Lower leg skin (tissue), 4 donors: ENCODE data around the gene MZB1. TPM values are rescaled to one million over a fixed set of nuclear protein-coding genes. Genes with fewer than 3 reads are reported as not detected.
A peak's percentile ranks its signal among the peaks of the same experiment; 100 is the strongest.

Source experiments
- DNase-seq, 2 donors: peaks; one replicate each; pipeline ENCODE4 v3.0.0-alpha.2; 2019; ENCODE audit warnings: low spot score in 2 of 2
- H3K4me3 ChIP-seq: fragments of 200-600 bp; sonication (generic); 2 replicates; pipeline ENCODE4 v1.5.1; 2017; ENCODE audit warnings: mild to moderate bottlenecking, low read depth; ENCODE audit not compliant: poor library complexity, severe bottlenecking
- POLR2A ChIP-seq, 2 donors: fragments of 450-650 bp; IDR thresholded peaks; one replicate each; pipeline ENCODE4 v1.6.1; 2016 to 2017; ENCODE audit warnings: antibody characterized with exemption in 2 of 2, mild to moderate bottlenecking in 1 of 2, moderate library complexity in 1 of 2
- WGBS, 2 donors: methylation state at CpG; one replicate each; pipeline ENCODE4 v1.1.5; 2018; 5-methylcytosine and 5-hydroxymethylcytosine counted together
- intact Hi-C: fragments of 100-400 bp; cut with DNase I; formaldehyde crosslinking; loops from one replicate; pipeline ENCODE4 v1.15.0; 2023; ENCODE audit warnings: low total_unique reads
- total RNA-seq, 4 donors: library from RNA; depleted of rRNA; stranded (reverse); fragments of >200 nt; gene quantifications; one replicate each; pipeline ENCODE4 v1.1.0, GENCODE V29; 2016
- TF ChIP-seq, protein P1 (sequence below), 3 donors: fragments of 450-650 bp; IDR thresholded peaks; one replicate each; pipeline ENCODE4 v1.5.1; 2016; ENCODE audit warnings: antibody characterized with exemption in 3 of 3, mild to moderate bottlenecking in 3 of 3, moderate library complexity in 2 of 3

Gene MZB1, protein sequence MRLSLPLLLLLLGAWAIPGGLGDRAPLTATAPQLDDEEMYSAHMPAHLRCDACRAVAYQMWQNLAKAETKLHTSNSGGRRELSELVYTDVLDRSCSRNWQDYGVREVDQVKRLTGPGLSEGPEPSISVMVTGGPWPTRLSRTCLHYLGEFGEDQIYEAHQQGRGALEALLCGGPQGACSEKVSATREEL
- not detected for total RNA-seq

DNA sequence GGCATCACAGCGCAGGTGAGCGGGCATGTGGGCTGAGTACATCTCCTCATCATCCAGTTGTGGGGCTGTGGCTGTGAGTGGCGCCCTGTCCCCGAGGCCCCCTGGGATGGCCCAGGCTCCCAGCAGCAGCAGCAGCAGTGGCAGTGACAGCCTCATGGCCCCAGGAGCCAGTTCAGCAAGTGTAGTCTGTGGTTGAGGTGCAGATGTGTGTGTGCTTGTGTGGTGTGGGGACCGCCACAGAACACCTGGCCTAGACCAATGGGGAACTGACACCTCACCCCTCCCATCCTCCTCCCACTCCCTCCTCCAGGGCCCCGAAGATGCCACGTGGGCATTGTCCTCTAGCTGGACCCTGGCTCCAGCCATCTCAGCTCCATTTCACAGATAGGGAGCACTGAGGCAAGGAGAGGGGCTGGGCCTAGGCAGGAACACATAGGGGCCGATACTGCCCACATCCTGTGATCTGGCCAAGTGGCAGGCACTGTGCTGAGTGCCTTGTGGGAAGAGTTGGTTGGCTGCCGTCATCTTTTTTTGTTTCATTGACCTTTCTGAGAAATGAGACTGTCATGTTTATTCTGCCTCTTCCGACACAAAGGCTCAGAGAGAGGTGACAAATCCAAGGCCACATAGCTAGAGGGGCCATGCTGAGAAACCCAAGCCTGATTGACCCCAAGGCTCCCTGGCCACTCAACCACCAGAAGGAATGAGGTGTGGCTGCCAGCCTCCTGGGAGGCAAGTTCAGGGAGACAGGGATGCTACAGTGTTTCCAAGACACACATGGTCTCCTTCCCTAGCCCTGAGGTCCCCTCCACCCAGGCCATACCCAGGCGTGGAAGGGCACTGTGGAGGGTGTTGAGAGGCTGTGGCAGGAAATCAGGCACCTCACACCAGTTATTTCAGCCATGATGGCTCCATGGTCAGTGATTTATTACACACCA, at the start of gene MZB1:
Gene MZB1, minus strand, starts transcription at position 213 of the 938 bp plus-strand sequence. Its CDS starts 57 bp downstream, at position 156.
- intact Hi-C loops: no loop called here
- no peak within 1 kb of the TSS for H3K4me3 ChIP-seq
- WGBS, 2 donors: 80 to 81% methylated on average over 10 to 11 of the region's 11 CpGs
- DNase-seq: no peak
- TF ChIP-seq, protein P1, sequence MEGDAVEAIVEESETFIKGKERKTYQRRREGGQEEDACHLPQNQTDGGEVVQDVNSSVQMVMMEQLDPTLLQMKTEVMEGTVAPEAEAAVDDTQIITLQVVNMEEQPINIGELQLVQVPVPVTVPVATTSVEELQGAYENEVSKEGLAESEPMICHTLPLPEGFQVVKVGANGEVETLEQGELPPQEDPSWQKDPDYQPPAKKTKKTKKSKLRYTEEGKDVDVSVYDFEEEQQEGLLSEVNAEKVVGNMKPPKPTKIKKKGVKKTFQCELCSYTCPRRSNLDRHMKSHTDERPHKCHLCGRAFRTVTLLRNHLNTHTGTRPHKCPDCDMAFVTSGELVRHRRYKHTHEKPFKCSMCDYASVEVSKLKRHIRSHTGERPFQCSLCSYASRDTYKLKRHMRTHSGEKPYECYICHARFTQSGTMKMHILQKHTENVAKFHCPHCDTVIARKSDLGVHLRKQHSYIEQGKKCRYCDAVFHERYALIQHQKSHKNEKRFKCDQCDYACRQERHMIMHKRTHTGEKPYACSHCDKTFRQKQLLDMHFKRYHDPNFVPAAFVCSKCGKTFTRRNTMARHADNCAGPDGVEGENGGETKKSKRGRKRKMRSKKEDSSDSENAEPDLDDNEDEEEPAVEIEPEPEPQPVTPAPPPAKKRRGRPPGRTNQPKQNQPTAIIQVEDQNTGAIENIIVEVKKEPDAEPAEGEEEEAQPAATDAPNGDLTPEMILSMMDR (IDR thresholded peaks at IDR 0.05): no peak
- TF ChIP-seq POLR2A (IDR thresholded peaks at IDR 0.05): no peak

DNA sequence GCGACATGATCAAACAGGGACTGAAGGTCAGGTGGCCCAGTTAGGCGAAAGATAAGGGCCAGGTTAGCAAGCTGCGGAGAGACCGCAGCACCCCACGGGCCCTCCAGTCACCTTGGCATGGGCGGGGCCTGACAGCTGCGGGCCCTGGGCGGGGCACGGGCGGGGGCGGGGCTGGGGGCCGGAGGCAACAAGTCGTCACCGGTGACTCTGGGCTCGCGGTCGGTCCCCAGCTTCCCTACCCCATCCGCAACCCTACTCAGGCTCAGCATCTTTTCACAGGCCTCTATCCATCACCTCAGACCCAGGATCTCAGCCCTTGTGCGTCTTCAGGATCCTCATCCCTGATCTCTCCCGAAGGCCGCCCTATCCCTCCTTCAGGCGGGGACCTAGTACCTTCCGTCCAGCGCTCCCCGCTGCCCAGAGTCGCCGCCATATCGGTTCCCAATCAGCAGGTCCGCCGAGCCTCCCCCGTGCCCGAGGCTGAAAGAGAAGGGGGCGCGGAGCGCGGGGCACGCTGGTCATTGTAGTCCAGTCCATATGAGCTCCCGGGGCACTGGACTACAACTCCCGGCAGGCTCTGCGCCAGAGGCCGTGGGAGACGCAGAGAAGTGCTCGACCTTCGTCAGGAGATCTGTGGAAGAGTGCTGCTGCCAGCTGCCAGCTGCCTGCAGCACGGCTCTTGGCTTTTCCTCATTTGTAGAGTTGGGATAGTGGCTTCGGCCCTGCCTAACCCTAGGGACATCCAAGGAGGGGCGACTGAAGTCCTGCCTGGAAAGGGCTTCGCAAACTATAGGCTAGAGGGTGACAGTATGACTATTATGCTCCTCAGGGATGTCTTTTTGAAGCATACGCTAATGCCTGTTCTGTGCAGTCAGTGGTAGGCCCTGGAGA, 49.5 kb upstream of the MZB1 start, which contains the start of gene DNAJC18:
Gene DNAJC18, minus strand, starts transcription at position 513 of the 891 bp plus-strand sequence. Its CDS starts 80 bp downstream, at position 433.
- DNase-seq: peak; percentile 92 to 98
- TF ChIP-seq, protein P1 (IDR thresholded peaks at IDR 0.05): no peak
- peak within 1 kb of the TSS; percentile 82 for H3K4me3 ChIP-seq
- WGBS, 2 donors: 3 to 4% methylated on average over 39 to 41 of the region's 49 CpGs
- intact Hi-C loops: no loop called here

DNA sequence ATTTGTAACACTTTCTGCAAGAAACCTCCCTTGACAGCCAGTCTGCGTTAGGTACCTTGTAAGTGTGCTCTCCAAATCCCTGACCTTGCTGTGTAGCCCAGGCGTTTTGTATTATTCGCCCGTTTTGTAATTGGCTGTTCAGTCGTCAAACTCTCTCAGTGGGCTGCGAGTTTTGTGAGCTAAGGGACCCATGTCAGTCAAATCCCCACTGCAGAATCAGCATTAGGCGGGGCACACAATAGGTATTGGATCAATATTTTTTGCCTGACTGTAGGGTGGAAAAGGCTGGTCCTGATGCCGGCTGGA, 48.9 kb upstream of the MZB1 start:
- intact Hi-C loops: no loop called here

DNA sequence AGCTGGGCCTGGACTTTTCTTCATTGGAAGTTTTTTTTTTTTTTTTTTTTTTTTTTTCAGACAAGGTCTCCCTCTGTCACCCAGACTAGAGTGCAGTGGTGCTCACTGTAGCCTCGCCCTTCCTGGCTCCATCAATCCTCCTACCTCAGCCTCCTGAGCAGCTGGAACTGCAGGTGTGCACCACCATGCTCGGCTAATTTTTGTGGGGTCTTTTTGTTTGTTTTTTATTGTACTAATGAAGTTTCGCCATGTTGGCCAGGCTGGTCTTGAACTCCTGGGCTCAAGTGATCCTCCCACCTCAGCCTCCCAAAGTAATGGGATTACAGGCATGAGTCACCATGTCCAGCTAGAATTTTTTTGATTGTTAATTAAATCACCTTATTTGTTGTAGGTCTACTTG, 46.0 kb upstream of the MZB1 start:
- intact Hi-C loops: no loop called here
- DNase-seq: peak in 1 of 2 donors; percentile 60
- H3K4me3 ChIP-seq: no peak overlapping the region
- TF ChIP-seq POLR2A (IDR thresholded peaks at IDR 0.05): no peak
- TF ChIP-seq, protein P1 (IDR thresholded peaks at IDR 0.05): no peak
- 97 to 98% methylated on average over 3 of the region's 3 CpGs for WGBS, 2 donors

More for the DNA sequence above, 48.9 kb upstream of the MZB1 start:
- DNase-seq: no peak
- no peak overlapping the region for H3K4me3 ChIP-seq
- 31 to 36% methylated on average over 8 of the region's 8 CpGs for WGBS, 2 donors
- TF ChIP-seq, protein P1 (IDR thresholded peaks at IDR 0.05): no peak
- no peak for TF ChIP-seq POLR2A (IDR thresholded peaks at IDR 0.05)

DNA sequence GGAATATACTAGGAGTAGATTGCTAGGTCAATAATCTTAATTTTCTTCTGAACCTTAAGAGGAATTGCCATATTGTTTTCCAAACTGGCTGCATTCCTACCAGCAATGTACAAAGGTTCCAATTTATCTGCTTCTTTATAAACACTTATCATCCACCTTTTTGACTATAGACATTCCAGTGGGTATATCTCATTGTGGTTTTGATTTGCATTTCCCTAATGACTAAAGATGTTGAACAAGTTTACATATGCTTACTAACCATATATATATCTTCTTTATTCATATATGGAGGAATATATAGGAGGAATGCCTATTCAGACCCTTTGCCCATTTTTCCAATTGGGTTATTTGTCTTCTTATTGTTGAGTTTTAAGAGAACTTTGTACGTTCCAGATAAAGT, 42.0 kb upstream of the MZB1 start:
- intact Hi-C loops: no loop called here
- TF ChIP-seq, protein P1 (IDR thresholded peaks at IDR 0.05): no peak
- TF ChIP-seq POLR2A (IDR thresholded peaks at IDR 0.05): no peak
- no peak overlapping the region for H3K4me3 ChIP-seq
- 90 to 91% methylated on average over 1 of the region's 1 CpG for WGBS, 2 donors
- DNase-seq: no peak
